ENCODE results near the gene ADCY3.

DNA sequence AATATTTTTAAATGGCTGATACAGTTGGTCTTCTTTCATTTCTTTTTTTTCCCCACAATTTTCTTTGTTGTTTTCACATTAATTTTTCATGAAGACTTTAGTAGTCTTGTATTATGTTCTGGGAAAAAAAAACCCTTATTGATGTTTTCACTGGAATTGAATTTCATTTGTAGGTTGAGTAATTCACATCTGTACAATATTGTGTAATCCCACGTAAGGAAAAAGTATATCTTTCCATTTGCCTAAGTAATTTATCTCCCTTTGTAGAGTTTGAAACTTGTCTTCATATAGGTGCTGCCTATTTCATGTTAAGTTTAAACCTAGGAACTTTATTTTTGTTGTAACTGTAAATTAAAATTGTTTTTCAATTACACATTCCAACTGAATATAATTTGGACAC is 49.7 kb upstream of the ADCY3 start:
- TF ChIP-seq POLR2A (IDR thresholded peaks at IDR 0.05; ENCODE audit: low read depth, low read length) = no peak
- TF ChIP-seq POLR2AphosphoS5 (IDR thresholded peaks at IDR 0.05; ENCODE audit: low read depth, low read length) = no peak
- no peak for TF ChIP-seq TAF1 (IDR thresholded peaks at IDR 0.05; ENCODE audit: borderline replicate concordance, low read depth, low read length)

All from GM12892 (cell line).